Measurements from ENCODE around the gene CES5A. TPM values are rescaled to one million over a fixed set of nuclear protein-coding genes. Genes with fewer than 3 reads are reported as not detected.
"Not testable (repeated sequence)": the region's sequence is repeated elsewhere in the genome, so short reads cannot be mapped to it uniquely, and the experiment has no call there.

CES5A gene
- total RNA-seq, 1 experiment from 2014 or later: not detected

GRCh38 chr16:55829232-55829631 lies 45.9 kb downstream of the CES5A start:
- not testable (repeated sequence) for DNase-seq (ENCODE audit: low read depth)

GRCh38 chr16:55828680-55829079 lies 46.5 kb downstream of the CES5A start:
- DNase-seq (ENCODE audit: low read depth): no peak

GRCh38 chr16:55825115-55825728 lies 50.0 kb downstream of the CES5A start:
- DNase-seq (ENCODE audit: low read depth): no peak

GRCh38 chr16:55824473-55825000 lies 50.6 kb downstream of the CES5A start:
- DNase-seq (ENCODE audit: low read depth): no peak

GRCh38 chr16:55822280-55822810 lies 52.8 kb downstream of the CES5A start:
- DNase-seq (ENCODE audit: low read depth): no peak

- DNase-seq (ENCODE audit: low read depth): no peak
Measured at GRCh38 chr16:55821210-55821609, 54.0 kb downstream of the CES5A start.

- no peak for DNase-seq (ENCODE audit: low read depth)
Measured at GRCh38 chr16:55820615-55821014, 54.6 kb downstream of the CES5A start.

GRCh38 chr16:55817236-55817912 lies 57.8 kb downstream of the CES5A start:
- DNase-seq (ENCODE audit: low read depth): no peak

GRCh38 chr16:55816222-55816621 lies 59.0 kb downstream of the CES5A start:
- DNase-seq (ENCODE audit: low read depth): not testable (repeated sequence)

GRCh38 chr16:55815320-55815719 lies 59.9 kb downstream of the CES5A start:
- no peak for DNase-seq (ENCODE audit: low read depth)

GRCh38 chr16:55814174-55814573 lies 61.0 kb downstream of the CES5A start:
- DNase-seq (ENCODE audit: low read depth): not testable (repeated sequence)

- not testable (repeated sequence) for DNase-seq (ENCODE audit: low read depth)
Measured at GRCh38 chr16:55813730-55814129, 61.4 kb downstream of the CES5A start.

GRCh38 chr16:55812951-55813350 lies 62.2 kb downstream of the CES5A start:
- no peak for DNase-seq (ENCODE audit: low read depth)

GRCh38 chr16:55811811-55812210 lies 63.4 kb downstream of the CES5A start:
- DNase-seq (ENCODE audit: low read depth): no peak

GRCh38 chr16:55810451-55810961 lies 64.7 kb downstream of the CES5A start:
- no peak for DNase-seq (ENCODE audit: low read depth)

- DNase-seq (ENCODE audit: low read depth): no peak
Measured at GRCh38 chr16:55809851-55810250, 65.3 kb downstream of the CES5A start.

- no peak for DNase-seq (ENCODE audit: low read depth)
Measured at GRCh38 chr16:55809386-55809785, 65.8 kb downstream of the CES5A start.

- DNase-seq (ENCODE audit: low read depth): not testable (repeated sequence)
Measured at GRCh38 chr16:55808286-55808685, 66.9 kb downstream of the CES5A start.

- not testable (repeated sequence) for DNase-seq (ENCODE audit: low read depth)
Measured at GRCh38 chr16:55805104-55805503, 70.1 kb downstream of the CES5A start.

GRCh38 chr16:55803681-55804080 lies 71.5 kb downstream of the CES5A start:
- DNase-seq (ENCODE audit: low read depth): not testable (repeated sequence)

Data from RPMI7951 (cell line).